HL-60 (cell line): ENCODE measurements around the gene CLDN19.

ENCODE experiments used
- DNase-seq, 2 experiments: peaks; one replicate each; pipeline ENCODE4 v3.0.0-alpha.2; 2010 to 2020; ENCODE audit warnings: low read depth in 1 of 2, low spot score in 1 of 2
- H3K27ac ChIP-seq: fragments of 250-450 bp; sonication (Bioruptor Pico); replicated peaks from 2 replicates; pipeline ENCODE4 v1.5.1; 2020; ENCODE audit warnings: mild to moderate bottlenecking, moderate library complexity
- H3K27me3 ChIP-seq: fragments of 250-450 bp; sonication (Bioruptor Pico); 2 replicates; pipeline ENCODE4 v1.5.1; 2021; ENCODE audit warnings: mild to moderate bottlenecking, moderate library complexity; ENCODE audit not compliant: insufficient read depth, poor library complexity, severe bottlenecking
- H3K4me3 ChIP-seq: replicated peaks from 2 replicates; pipeline ENCODE4 v1.5.1; 2011; ENCODE audit warnings: mild to moderate bottlenecking, control low read depth, low read length; ENCODE audit not compliant: insufficient read depth
- GABPA ChIP-seq: IDR thresholded peaks from 2 replicates; pipeline ENCODE4 v1.6.1; 2012; ENCODE audit warnings: low read depth
- POLR2AphosphoS5 ChIP-seq: IDR thresholded peaks from 2 replicates; pipeline ENCODE4 v1.6.1; 2012; ENCODE audit warnings: low read depth
- SPI1 ChIP-seq: IDR thresholded peaks from 2 replicates; pipeline ENCODE4 v1.6.1; 2012; ENCODE audit warnings: low read depth, mild to moderate bottlenecking, borderline replicate concordance
- TF ChIP-seq, protein P1 (sequence below): IDR thresholded peaks from one replicate; pipeline ENCODE4 v1.5.1; 2011; ENCODE audit warnings: low read length, control low read depth, inconsistent platforms; ENCODE audit not compliant: insufficient read depth
- TF ChIP-seq, protein P2 (sequence below): IDR thresholded peaks from 2 replicates; pipeline ENCODE4 v1.6.1; 2012; ENCODE audit warnings: low read depth; ENCODE audit not compliant: insufficient replicate concordance

The CLDN19 gene

DNA sequence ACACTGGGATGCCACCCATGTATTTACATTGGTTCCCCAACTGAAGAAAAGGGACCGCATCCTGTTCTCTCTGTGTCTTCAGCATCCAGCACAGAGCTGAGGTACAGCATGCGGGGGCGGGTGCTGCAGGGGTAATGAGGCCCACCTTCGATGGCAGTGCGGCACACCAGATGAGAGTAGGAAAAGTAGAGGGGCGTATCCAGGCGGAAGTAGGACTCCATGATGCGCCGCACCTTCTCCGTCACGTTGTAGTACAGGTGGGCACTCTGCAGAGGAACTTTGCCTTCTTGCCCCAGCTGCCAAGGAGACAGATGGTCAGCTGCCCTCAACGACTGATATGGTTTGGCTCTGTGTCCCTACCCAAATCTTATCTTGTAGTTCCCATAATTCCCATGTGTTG is 10.0 kb upstream of the CLDN19 start:
- TF ChIP-seq SPI1: no peak
- no peak for TF ChIP-seq GABPA
- TF ChIP-seq, protein P1, sequence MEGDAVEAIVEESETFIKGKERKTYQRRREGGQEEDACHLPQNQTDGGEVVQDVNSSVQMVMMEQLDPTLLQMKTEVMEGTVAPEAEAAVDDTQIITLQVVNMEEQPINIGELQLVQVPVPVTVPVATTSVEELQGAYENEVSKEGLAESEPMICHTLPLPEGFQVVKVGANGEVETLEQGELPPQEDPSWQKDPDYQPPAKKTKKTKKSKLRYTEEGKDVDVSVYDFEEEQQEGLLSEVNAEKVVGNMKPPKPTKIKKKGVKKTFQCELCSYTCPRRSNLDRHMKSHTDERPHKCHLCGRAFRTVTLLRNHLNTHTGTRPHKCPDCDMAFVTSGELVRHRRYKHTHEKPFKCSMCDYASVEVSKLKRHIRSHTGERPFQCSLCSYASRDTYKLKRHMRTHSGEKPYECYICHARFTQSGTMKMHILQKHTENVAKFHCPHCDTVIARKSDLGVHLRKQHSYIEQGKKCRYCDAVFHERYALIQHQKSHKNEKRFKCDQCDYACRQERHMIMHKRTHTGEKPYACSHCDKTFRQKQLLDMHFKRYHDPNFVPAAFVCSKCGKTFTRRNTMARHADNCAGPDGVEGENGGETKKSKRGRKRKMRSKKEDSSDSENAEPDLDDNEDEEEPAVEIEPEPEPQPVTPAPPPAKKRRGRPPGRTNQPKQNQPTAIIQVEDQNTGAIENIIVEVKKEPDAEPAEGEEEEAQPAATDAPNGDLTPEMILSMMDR: no peak
- no peak for TF ChIP-seq POLR2AphosphoS5
- TF ChIP-seq, protein P2, sequence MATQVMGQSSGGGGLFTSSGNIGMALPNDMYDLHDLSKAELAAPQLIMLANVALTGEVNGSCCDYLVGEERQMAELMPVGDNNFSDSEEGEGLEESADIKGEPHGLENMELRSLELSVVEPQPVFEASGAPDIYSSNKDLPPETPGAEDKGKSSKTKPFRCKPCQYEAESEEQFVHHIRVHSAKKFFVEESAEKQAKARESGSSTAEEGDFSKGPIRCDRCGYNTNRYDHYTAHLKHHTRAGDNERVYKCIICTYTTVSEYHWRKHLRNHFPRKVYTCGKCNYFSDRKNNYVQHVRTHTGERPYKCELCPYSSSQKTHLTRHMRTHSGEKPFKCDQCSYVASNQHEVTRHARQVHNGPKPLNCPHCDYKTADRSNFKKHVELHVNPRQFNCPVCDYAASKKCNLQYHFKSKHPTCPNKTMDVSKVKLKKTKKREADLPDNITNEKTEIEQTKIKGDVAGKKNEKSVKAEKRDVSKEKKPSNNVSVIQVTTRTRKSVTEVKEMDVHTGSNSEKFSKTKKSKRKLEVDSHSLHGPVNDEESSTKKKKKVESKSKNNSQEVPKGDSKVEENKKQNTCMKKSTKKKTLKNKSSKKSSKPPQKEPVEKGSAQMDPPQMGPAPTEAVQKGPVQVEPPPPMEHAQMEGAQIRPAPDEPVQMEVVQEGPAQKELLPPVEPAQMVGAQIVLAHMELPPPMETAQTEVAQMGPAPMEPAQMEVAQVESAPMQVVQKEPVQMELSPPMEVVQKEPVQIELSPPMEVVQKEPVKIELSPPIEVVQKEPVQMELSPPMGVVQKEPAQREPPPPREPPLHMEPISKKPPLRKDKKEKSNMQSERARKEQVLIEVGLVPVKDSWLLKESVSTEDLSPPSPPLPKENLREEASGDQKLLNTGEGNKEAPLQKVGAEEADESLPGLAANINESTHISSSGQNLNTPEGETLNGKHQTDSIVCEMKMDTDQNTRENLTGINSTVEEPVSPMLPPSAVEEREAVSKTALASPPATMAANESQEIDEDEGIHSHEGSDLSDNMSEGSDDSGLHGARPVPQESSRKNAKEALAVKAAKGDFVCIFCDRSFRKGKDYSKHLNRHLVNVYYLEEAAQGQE: no peak
- no peak overlapping the region for H3K4me3 ChIP-seq
- no peak overlapping the region for H3K27ac ChIP-seq
- DNase-seq: no peak
- H3K27me3 ChIP-seq: no peaks in the 10 kb centered on the region

DNA sequence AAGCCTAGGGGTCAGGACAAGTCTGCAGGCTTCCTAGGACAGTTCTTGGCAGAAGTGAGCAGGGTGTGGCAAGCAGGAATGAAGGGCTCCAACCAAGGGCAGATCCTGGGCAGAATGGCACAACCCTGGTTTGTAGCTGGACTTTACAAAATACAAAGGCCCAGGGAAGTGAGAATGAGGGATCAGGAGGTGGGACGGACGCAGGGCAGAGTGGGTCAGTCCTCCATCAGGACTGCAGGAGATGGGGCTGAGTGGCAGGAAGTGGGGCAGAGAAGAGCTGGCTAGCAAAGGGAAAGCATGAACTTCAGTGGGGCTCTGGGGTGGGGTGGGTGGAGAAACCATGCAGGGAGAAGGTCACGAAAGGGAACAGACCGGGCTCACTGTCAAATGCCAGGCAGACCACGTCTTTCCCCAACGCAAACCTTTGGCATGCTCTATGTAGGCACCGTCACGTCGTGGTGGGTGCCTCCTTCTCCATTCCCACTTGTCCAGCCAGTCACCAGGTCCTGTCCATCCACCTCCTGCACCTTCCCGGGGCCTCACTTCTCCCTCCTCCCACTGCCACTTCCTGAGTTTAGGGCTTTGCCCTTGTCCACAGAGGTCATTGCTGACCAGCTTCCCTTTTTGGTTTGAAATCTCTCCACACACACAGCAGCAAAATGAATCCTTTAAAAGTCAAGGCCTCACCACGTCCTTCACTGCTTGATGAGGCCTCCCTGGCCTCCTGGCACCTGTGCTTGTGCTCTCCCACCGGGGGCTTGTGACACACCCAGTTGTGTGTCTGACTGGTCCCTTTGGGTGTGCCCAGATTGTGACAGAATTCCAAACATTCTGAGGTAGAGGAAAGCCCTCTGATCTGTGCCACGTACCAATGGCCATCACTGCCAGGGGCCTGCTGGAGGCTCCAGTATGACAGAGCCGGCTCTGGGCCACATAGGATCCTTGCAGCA is 8.7 kb upstream of the CLDN19 start:
- 0 out of 2 replicates have a peak, but pooled peaks have one; percentile 28 for TF ChIP-seq POLR2AphosphoS5
- TF ChIP-seq, protein P2: no peak
- H3K27me3 ChIP-seq: no peaks in the 10 kb centered on the region
- H3K27ac ChIP-seq: no peak overlapping the region
- H3K4me3 ChIP-seq: no peak overlapping the region
- peak in 1 of 2 experiments; percentile 12 for DNase-seq

- TF ChIP-seq, protein P2: no peak
- TF ChIP-seq POLR2AphosphoS5 (no peak), GABPA (no peak), SPI1 (no peak)
- TF ChIP-seq, protein P1: no peak
- DNase-seq: no peak
- Histone ChIP-seq H3K27ac (no peak overlapping the region), H3K27me3 (no peaks in the 10 kb centered on the region), H3K4me3 (no peak overlapping the region)
These were observed 8.0 kb upstream of the CLDN19 start for GRCh38 chr1:42748021-42748420.
